Airway epithelial cell (primary cell): ENCODE results near the gene SARNP. TPM values are rescaled to one million over a fixed set of nuclear protein-coding genes. Genes with fewer than 3 reads are reported as not detected.

ENCODE experiments used
- total RNA-seq: library from RNA; depleted of rRNA; stranded (reverse); fragments of >200 nt; gene quantifications from 2 replicates; pipeline ENCODE4 v1.2.3, GENCODE V29; 2015

The SARNP gene
- 116 and 121 TPM in 2 replicates for total RNA-seq

GRCh38 chr12:55817345-55818139 is at the start of gene SARNP, which contains the start of gene ORMDL2:
SARNP (minus strand) TSS chr12:55817724; CDS start chr12:55817701, 23 bp downstream.
ORMDL2 (plus strand) TSS chr12:55818041; CDS start chr12:55819000, 959 bp downstream.

GRCh38 chr12:55842681-55843429 is 25.3 kb upstream of the SARNP start, which contains the start of gene MMP19:
MMP19 (minus strand) TSS chr12:55842936; CDS start chr12:55842830, 106 bp downstream.

GRCh38 chr12:55742719-55743405 is 74.7 kb downstream of the SARNP start, which contains the start of gene GDF11:
GDF11 (plus strand) TSS chr12:55743122; CDS start chr12:55743317, 195 bp downstream.

GRCh38 chr12:55728939-55729818 is 88.3 kb downstream of the SARNP start, which contains the start of gene CD63:
CD63 (minus strand) TSS chr12:55729009; CDS start chr12:55728341, 668 bp downstream.

GRCh38 chr12:55720071-55720564 is 97.4 kb downstream of the SARNP start, which contains the start of gene RDH5:
RDH5 (plus strand) TSS chr12:55720393; CDS start chr12:55721185, 792 bp downstream.

DNA sequence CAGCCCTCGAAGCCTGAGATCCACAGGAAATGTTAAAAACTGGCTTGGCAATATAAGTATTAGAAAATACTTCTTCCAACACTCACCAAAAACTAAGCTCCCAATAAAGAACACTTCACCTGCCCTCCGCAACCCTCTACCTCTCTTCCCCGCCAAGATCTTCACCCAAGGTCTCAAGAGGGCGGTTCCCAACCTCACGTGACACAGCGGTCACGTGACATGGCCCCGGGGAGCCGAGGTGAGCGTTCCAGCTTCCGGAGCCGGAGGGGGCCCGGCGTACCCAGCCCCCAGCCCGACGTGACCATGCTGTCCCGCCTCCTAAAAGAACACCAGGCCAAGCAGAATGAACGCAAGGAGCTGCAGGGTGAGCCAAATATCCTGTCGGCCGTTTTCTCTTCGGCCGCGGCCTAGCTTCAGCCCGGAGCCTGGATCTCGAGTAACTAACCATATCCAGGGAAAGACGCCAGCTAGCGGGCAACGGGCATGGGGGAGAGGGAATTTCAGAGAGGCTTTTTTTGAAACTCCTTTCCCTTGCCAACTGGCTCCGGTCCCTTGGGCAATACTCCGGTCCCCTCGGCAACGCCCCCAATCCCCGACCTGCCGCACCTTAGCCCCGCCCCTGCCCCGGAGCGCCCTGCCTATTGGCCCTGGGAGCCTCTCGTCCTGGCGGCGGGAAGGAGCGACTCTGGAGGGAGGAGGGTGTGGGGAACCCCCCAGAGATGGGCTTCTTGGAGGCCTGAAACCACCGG is 101.5 kb downstream of the SARNP start, which contains the start of gene BLOC1S1:
Gene BLOC1S1 (plus strand): TSS at position 214 of the 749 bp plus-strand sequence. CDS start 6 bp downstream, at position 220.

DNA sequence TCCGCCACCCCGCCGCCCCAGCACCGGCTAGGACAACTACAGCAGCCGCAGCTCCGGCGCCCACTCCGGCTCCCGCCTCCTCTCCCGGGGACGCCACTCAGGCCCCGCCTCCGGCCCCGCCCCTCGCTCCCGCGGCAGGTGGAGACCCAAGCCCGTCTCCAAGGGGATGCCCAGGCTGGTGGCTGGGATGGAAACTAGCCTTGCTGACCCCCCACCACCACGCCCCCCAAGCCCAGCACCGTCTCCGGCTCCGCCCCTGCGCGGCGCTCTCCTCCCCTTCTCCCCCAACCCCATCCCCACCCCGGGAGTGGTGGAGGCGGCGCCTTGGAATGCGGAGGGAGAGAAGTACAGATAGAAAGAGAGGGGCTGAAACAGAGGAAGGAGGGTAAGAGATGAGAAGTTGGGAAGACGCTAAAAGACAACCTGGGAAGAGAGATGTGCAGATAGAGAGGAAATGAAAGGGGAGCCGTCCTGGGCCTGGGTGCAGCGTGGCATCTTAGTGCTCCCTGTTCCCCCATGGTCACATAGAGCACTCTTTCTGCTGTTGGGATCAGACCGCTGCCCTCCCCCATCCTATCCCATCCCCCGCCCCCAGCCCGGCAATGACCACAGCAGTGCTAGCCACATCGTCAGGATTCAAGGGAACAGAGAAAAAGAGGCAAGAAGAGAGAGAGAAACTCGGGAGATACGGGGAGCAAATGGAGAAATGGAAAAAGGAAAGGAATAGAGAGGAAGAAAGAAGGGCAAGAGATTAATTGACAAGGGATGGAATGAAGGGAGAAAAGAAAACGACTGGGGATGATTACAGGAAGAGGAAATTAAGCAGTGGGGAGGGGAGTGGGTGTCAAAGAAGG is 109.5 kb downstream of the SARNP start, which contains the start of gene ITGA7:
Gene ITGA7 (minus strand): TSS at position 64 of the 854 bp plus-strand sequence. CDS start 222 bp downstream, outside the sequence.

Other genes starting within 250 kb of the SARNP start
- not detected in 2 replicates for gene OR2AP1, start 245.3 kb downstream of the SARNP start, total RNA-seq
- gene OR10P1, start 180.8 kb downstream of the SARNP start, total RNA-seq = not detected in 2 replicates
- gene ITGA7, start 109.8 kb downstream of the SARNP start, total RNA-seq = 0.05 and 0.28 TPM in 2 replicates
- gene BLOC1S1, start 101.7 kb downstream of the SARNP start, total RNA-seq = 108 and 152 TPM in 2 replicates
- 0.63 TPM in 1 of 2 replicates, not detected in the other for gene RDH5, start 97.3 kb downstream of the SARNP start, total RNA-seq
- 551 and 563 TPM in 2 replicates for gene CD63, start 88.7 kb downstream of the SARNP start, total RNA-seq
- 6.0 and 9.2 TPM in 2 replicates for gene GDF11, start 74.6 kb downstream of the SARNP start, total RNA-seq
- gene ORMDL2, start 317 bp upstream of the SARNP start, total RNA-seq = 37.2 and 39.4 TPM in 2 replicates
- 19.1 and 29.6 TPM in 2 replicates for gene DNAJC14, start 11.9 kb upstream of the SARNP start, total RNA-seq
- gene MMP19, start 25.2 kb upstream of the SARNP start, total RNA-seq = 1.1 and 1.2 TPM in 2 replicates
- gene PYM1, start 110.2 kb upstream of the SARNP start, total RNA-seq = 57.3 and 64.0 TPM in 2 replicates
- gene DGKA, start 113.4 kb upstream of the SARNP start, total RNA-seq = 141 and 497 TPM in 2 replicates
- gene PMEL, start 148.3 kb upstream of the SARNP start, total RNA-seq = 1.9 and 2.6 TPM in 2 replicates
- gene CDK2, start 149.1 kb upstream of the SARNP start, total RNA-seq = 36.7 and 43.8 TPM in 2 replicates
- 47.2 and 66.3 TPM in 2 replicates for gene RAB5B, start 156.4 kb upstream of the SARNP start, total RNA-seq
- gene SUOX, start 179.6 kb upstream of the SARNP start, total RNA-seq = 14.6 and 15.9 TPM in 2 replicates
- 2.2 and 4.6 TPM in 2 replicates for gene IKZF4, start 203.3 kb upstream of the SARNP start, total RNA-seq
- 1,471 and 1,883 TPM in 2 replicates for gene RPS26, start 224.2 kb upstream of the SARNP start, total RNA-seq